ENCODE measurements around the gene DOCK3. TPM values are rescaled to one million over a fixed set of nuclear protein-coding genes. Genes with fewer than 3 reads are reported as not detected.
A peak's percentile ranks its signal among the peaks of the same experiment; 100 is the strongest.

The DOCK3 gene
- total and polyA plus RNA-seq, 2 of the 4 experiments (the other 2 are of a cell fraction) = under 0.01 to 0.12 TPM

- H2BK20ac ChIP-seq (ENCODE audit: low read depth, low read length) = peak overlapping the region; percentile 87
- H3K4me3 ChIP-seq (ENCODE audit: insufficient read depth, low read depth, low read length) = no peak overlapping the region
- no peaks in the 10 kb centered on the region for H3K9me3 ChIP-seq (ENCODE audit: control insufficient read depth, insufficient read depth, low read length)
- peak overlapping the region; percentile 92 for H3K4ac ChIP-seq (ENCODE audit: low read depth, low read length)
- no peaks in the 10 kb centered on the region for H4K20me1 ChIP-seq (ENCODE audit: insufficient read depth, low read length)
- no peak overlapping the region; the same call in 1 of the 2 replicates for H3K27ac ChIP-seq (ENCODE audit: insufficient read depth, low read length)
- peak overlapping the region; percentile 12 for H3K23ac ChIP-seq (ENCODE audit: low read depth, low read length)
- in situ Hi-C loops (cut with MboI; ENCODE audit: low sequenced_read_pairs) = no loop called here
- H2AK9ac ChIP-seq (replicated peaks; ENCODE audit: low read depth, low read length, poor library complexity) = peak overlapping the region; percentile 67
- H2BK120ac ChIP-seq (ENCODE audit: low read depth, low read length) = peak overlapping the region; percentile 84
- no TSS peak for BruUV-seq (replicated peaks)
- peaks cover 22% of the 10 kb centered on the region for H3K9me1 ChIP-seq (ENCODE audit: insufficient read depth, low read length)
- H4K8ac ChIP-seq (ENCODE audit: low read depth in 2 of 2, low read length in 2 of 2) = peak overlapping the region in 1 of 2 experiments; percentile 59; a peak in 1 of 4 replicates
- ATAC-seq (ENCODE audit: low read depth) = peak; percentile 70
- CTCF ChIA-PET = interaction anchor here (0.6 kb wide), 1 partner anchor 28 kb away, joined by 3 read pairs; no protein-coding TSS in a partner anchor
- peak overlapping the region; percentile 11 for H2BK5ac ChIP-seq (ENCODE audit: low read depth, low read length, poor library complexity, severe bottlenecking)
- peak; percentile 92 for TF ChIP-seq CEBPB (IDR thresholded peaks at IDR 0.05; ENCODE audit: low read depth, low read length)
- no peak for TF ChIP-seq SMC3 (IDR thresholded peaks at IDR 0.05; ENCODE audit: low read depth, low read length)
- peak; percentile 61; the same call in 1 of the 2 replicates for TF ChIP-seq NFE2L2 (IDR thresholded peaks at IDR 0.05; ENCODE audit: low read depth, low read length)
- peak; percentile 37 for TF ChIP-seq RCOR1 (IDR thresholded peaks at IDR 0.05; ENCODE audit: insufficient replicate concordance, low read length)
- peak; percentile 37; the same call in 1 of the 2 replicates for TF ChIP-seq FOS (IDR thresholded peaks at IDR 0.05; ENCODE audit: low read depth, low read length)
- TF ChIP-seq MAZ (IDR thresholded peaks at IDR 0.05; ENCODE audit: borderline replicate concordance, low read depth, low read length) = no peak
- TF ChIP-seq BHLHE40 (IDR thresholded peaks at IDR 0.05; ENCODE audit: low read depth, low read length) = peak; percentile 51; the same call in 1 of the 2 replicates
- H2AFZ ChIP-seq (replicated peaks; ENCODE audit: low read length, poor library complexity) = peak overlapping the region; percentile 40
- H3K56ac ChIP-seq (ENCODE audit: extremely low read depth, insufficient read depth, low read length) = peak overlapping the region; percentile 41; the same call in 1 of the 2 replicates
- intact Hi-C loops (cut with micrococcal nuclease) = loop anchor here (1.0 kb wide), 1 partner anchor 40 kb away; no protein-coding TSS in a partner anchor
- dilution Hi-C loops (cut with HindIII; ENCODE audit: low sequenced_read_pairs, unreplicated experiment) = no loop called here
- H3K9ac ChIP-seq (ENCODE audit: low read depth, low read length) = no peak overlapping the region
- H4K5ac ChIP-seq (ENCODE audit: low read depth, low read length) = peak overlapping the region; percentile 45
- peak overlapping the region; percentile 79; the same call in 2 of the 3 replicates for H2BK15ac ChIP-seq (ENCODE audit: low read depth, low read length)
- H4K91ac ChIP-seq (ENCODE audit: insufficient read depth, low read depth, low read length) = peak overlapping the region; percentile 82
- peak overlapping the region; percentile 19 for H3K18ac ChIP-seq (ENCODE audit: low read depth, low read length)
- no peaks in the 10 kb centered on the region for H3K36me3 ChIP-seq (ENCODE audit: control insufficient read depth, insufficient read depth, low read length)
- H3K4me2 ChIP-seq (ENCODE audit: low read depth, low read length) = no peak overlapping the region; the same call in 1 of the 2 replicates
- peak overlapping the region; percentile 66 for H2AK5ac ChIP-seq (ENCODE audit: low read depth, low read length)
- H3K79me1 ChIP-seq (ENCODE audit: low read depth in 1 of 2, low read length in 2 of 2) = 0 out of 4 replicates have a peak, but pooled peaks cover 0 to 3% of the 10 kb centered on the region in 2 experiments
- peaks cover 24% of the 10 kb centered on the region for H3K4me1 ChIP-seq (ENCODE audit: control insufficient read depth, insufficient read depth, low read length)
- peak; percentile 78 for DNase-seq
- no peaks in the 10 kb centered on the region for H3K27me3 ChIP-seq (ENCODE audit: control insufficient read depth, insufficient read depth, low read length)
- 40% methylated on average over 1 of the region's 7 CpGs; no CpG with 5 or more reads in 1 of the 2 experiments for WGBS, 2 experiments (ENCODE audit: extremely low coverage in 2 of 2, insufficient read length in 1 of 2)
- peak overlapping the region; percentile 84 for H3K14ac ChIP-seq (replicated peaks; ENCODE audit: low read depth, low read length)
- POLR2A ChIA-PET (ENCODE audit: unreplicated experiment) = no interaction called here
These were observed 669.4 kb downstream of the DOCK3 start for GRCh38 chr3:51343918-51344687.

Measured in IMR-90 (cell line).